ENCODE data around the gene BAHD1.
A peak's percentile ranks its signal among the peaks of the same experiment; 100 is the strongest.

Gene BAHD1

GRCh38 chr15:40467261-40467615 lies 26.5 kb downstream of the BAHD1 start:
- DNase-seq (ENCODE audit: low read depth), result no peak

GRCh38 chr15:40468898-40469331 lies 28.2 kb downstream of the BAHD1 start:
- no peak for DNase-seq (ENCODE audit: low read depth)

- no peak for DNase-seq (ENCODE audit: low read depth)
Observed at GRCh38 chr15:40469776-40470390, 29.1 kb downstream of the BAHD1 start.

GRCh38 chr15:40470423-40471104 lies 29.8 kb downstream of the BAHD1 start, which contains the start of gene CHST14:
CHST14 (plus strand) TSS chr15:40470984; CDS start chr15:40471214, 230 bp downstream.
- peak; percentile 52 for DNase-seq (ENCODE audit: low read depth)

GRCh38 chr15:40471105-40471807 lies 30.5 kb downstream of the BAHD1 start:
- DNase-seq (ENCODE audit: low read depth), result no peak

- DNase-seq (ENCODE audit: low read depth), result no peak
Observed at GRCh38 chr15:40471808-40472150, 31.0 kb downstream of the BAHD1 start.

- no peak for DNase-seq (ENCODE audit: low read depth)
Observed at GRCh38 chr15:40472171-40472727, 31.5 kb downstream of the BAHD1 start.

- DNase-seq (ENCODE audit: low read depth), result no peak
Observed at GRCh38 chr15:40474581-40474980, 33.8 kb downstream of the BAHD1 start.

- DNase-seq (ENCODE audit: low read depth), result no peak
Observed at GRCh38 chr15:40477642-40478327, 37.0 kb downstream of the BAHD1 start.

- no peak for DNase-seq (ENCODE audit: low read depth)
Observed at GRCh38 chr15:40479024-40479423, 38.3 kb downstream of the BAHD1 start.

GRCh38 chr15:40481341-40482074 lies 40.8 kb downstream of the BAHD1 start:
- DNase-seq (ENCODE audit: low read depth), result no peak

- no peak for DNase-seq (ENCODE audit: low read depth)
Observed at GRCh38 chr15:40483919-40484318, 43.2 kb downstream of the BAHD1 start.

GRCh38 chr15:40486066-40486770 lies 45.5 kb downstream of the BAHD1 start:
- DNase-seq (ENCODE audit: low read depth), result no peak

GRCh38 chr15:40487816-40488682 lies 47.3 kb downstream of the BAHD1 start:
- DNase-seq (ENCODE audit: low read depth), result no peak

- no peak for DNase-seq (ENCODE audit: low read depth)
Observed at GRCh38 chr15:40489274-40490175, 48.8 kb downstream of the BAHD1 start.

- DNase-seq (ENCODE audit: low read depth), result peak; percentile 65
Observed at GRCh38 chr15:40493089-40493840, 52.5 kb downstream of the BAHD1 start.

GRCh38 chr15:40495516-40495915 lies 54.8 kb downstream of the BAHD1 start:
- no peak for DNase-seq (ENCODE audit: low read depth)

GRCh38 chr15:40498418-40498817 lies 57.7 kb downstream of the BAHD1 start:
- no peak for DNase-seq (ENCODE audit: low read depth)

Measured in stimulated activated CD4-positive, alpha-beta T cell treated with anti-CD3 and anti-CD28 coated beads, Interleukin-2, amount 100 ng/mL, for 4 hours (primary cell).